ENCODE measurements around the gene OBSCN.

OBSCN gene

GRCh38 chr1:228379666-228380065 is 171.8 kb downstream of the OBSCN start:
- DNase-seq (ENCODE audit: low read depth in 2 of 2) = no peak

GRCh38 chr1:228381356-228381755 is 173.5 kb downstream of the OBSCN start:
- no peak for DNase-seq (ENCODE audit: low read depth in 2 of 2)

- no peak for DNase-seq (ENCODE audit: low read depth in 2 of 2)
Measured at GRCh38 chr1:228383773-228384172, 175.9 kb downstream of the OBSCN start.

GRCh38 chr1:228385232-228385631 is 177.4 kb downstream of the OBSCN start:
- no peak for DNase-seq (ENCODE audit: low read depth in 2 of 2)

- DNase-seq (ENCODE audit: low read depth in 2 of 2) = no peak
Measured at GRCh38 chr1:228387321-228387720, 179.5 kb downstream of the OBSCN start.

- no peak for DNase-seq (ENCODE audit: low read depth in 2 of 2)
Measured at GRCh38 chr1:228390649-228391048, 182.8 kb downstream of the OBSCN start.

GRCh38 chr1:228391411-228392020 is 183.7 kb downstream of the OBSCN start:
- DNase-seq (ENCODE audit: low read depth in 2 of 2) = no peak

- DNase-seq (ENCODE audit: low read depth in 2 of 2) = no peak
Measured at GRCh38 chr1:228392111-228392936, 184.5 kb downstream of the OBSCN start.

GRCh38 chr1:228393268-228393701 is 185.4 kb downstream of the OBSCN start:
- DNase-seq (ENCODE audit: low read depth in 2 of 2) = no peak

- DNase-seq (ENCODE audit: low read depth in 2 of 2) = no peak
Measured at GRCh38 chr1:228393811-228394570, 186.1 kb downstream of the OBSCN start.

- DNase-seq (ENCODE audit: low read depth in 2 of 2) = no peak
Measured at GRCh38 chr1:228394571-228395394, 186.9 kb downstream of the OBSCN start.

GRCh38 chr1:228396770-228397662 is 189.2 kb downstream of the OBSCN start:
- no peak for DNase-seq (ENCODE audit: low read depth in 2 of 2)

- no peak for DNase-seq (ENCODE audit: low read depth in 2 of 2)
Measured at GRCh38 chr1:228397966-228398365, 190.1 kb downstream of the OBSCN start.

- DNase-seq (ENCODE audit: low read depth in 2 of 2) = no peak
Measured at GRCh38 chr1:228398741-228399461, 191.1 kb downstream of the OBSCN start.

GRCh38 chr1:228399531-228400236 is 191.8 kb downstream of the OBSCN start:
- no peak for DNase-seq (ENCODE audit: low read depth in 2 of 2)

GRCh38 chr1:228400237-228400651 is 192.4 kb downstream of the OBSCN start:
- DNase-seq (ENCODE audit: low read depth in 2 of 2) = no peak

- no peak for DNase-seq (ENCODE audit: low read depth in 2 of 2)
Measured at GRCh38 chr1:228400692-228401454, 193.0 kb downstream of the OBSCN start.

All from stimulated activated CD4-positive, alpha-beta T cell treated with anti-CD3 and anti-CD28 coated beads, Interleukin-12 subunit alpha, Interleukin-12 subunit beta, amount 100 ng/mL, for 24 hours (primary cell).